GM18499 (cell line): ENCODE results near the gene JPT1.
"Not testable (repeated sequence)": the region's sequence is repeated elsewhere in the genome, so short reads cannot be mapped to it uniquely, and the experiment has no call there.

Source experiments
- ATAC-seq: cut with Tn5 transposase; IDR thresholded peaks from one replicate; pipeline ENCODE4 v1.9.1; 2021; ENCODE audit warnings: moderate number of reproducible peaks; ENCODE audit not compliant: insufficient read depth, unreplicated experiment

Gene JPT1, protein sequence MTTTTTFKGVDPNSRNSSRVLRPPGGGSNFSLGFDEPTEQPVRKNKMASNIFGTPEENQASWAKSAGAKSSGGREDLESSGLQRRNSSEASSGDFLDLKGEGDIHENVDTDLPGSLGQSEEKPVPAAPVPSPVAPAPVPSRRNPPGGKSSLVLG

DNA sequence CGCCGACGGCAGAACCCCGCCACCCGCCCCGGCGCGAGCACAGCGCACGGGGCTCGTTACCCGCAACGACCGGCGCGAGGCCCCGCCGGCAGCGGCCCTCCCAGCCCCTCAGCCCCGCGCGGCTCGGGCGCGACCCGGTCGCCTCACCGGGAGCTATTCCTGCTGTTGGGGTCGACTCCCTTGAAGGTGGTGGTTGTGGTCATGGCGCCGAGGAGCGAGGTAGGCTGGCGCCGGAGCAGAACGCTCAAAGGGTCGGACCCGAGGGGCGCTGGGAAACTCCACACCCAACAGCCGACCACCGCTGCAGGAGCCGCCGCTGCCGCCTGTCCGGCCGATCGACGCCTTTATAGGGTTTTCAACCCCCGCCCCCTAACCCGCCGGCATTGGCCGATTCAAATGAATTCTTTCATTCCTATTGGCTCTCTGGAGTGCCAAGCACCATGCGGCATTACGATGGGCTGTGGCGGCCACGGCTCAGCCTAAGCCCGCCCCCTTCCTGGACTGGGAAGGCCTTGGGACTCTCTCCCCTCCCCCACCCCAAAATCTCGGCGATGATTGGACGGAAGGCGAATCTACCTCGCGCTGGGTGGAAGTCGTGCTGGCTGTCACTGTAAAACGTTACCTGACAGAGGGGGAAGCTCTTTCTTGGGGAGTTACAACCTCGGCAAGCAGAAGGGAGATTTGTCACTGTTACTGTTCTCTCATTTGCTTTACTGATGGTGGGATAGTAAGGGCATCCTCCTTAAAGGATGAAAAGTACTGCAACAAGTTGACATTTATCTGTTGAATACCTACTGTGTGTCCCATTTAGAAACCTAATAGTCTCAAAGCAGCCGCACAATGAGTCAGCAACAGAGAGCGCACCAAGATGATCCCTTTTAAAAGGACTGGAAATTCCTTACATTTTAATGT lies at the start of gene JPT1:
JPT1 (minus strand) TSS at position 318 of the 912 bp plus-strand sequence; CDS start at position 203, 115 bp downstream.
- peak; percentile 65 for ATAC-seq

DNA sequence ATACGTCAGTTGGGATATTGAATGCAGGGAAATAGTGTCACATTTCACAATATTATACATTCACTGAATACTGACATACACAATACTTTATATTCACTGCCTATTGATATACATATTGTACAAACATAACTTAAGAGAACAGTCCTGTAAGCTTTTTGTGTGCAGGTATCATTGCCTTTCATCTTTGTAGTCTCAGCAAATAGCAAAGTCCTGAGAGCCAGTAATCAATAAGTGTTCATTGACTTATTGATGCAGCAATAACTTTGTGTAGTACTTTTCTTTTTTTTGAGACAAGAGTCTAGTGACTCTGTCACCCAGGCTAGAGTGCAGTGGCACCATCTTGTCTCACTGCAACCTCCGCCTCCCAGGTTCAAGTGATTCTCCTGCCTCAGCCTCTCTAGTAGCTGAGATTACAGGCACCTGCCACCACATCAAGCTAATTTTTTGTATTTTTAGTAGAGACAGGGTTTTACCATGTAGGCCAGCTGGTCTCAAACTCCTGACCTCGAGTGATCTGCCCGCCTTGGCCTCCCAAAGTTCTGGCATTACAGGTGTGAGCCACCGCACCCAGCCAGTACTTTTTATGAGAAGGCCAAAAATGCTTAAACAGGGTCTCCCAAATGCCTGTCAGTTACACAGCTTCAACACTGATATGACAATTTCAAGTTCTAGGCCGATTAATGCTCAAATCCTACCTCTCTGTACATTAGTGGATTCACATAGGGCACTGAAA lies 45.7 kb upstream of the JPT1 start:
- ATAC-seq: no peak

DNA sequence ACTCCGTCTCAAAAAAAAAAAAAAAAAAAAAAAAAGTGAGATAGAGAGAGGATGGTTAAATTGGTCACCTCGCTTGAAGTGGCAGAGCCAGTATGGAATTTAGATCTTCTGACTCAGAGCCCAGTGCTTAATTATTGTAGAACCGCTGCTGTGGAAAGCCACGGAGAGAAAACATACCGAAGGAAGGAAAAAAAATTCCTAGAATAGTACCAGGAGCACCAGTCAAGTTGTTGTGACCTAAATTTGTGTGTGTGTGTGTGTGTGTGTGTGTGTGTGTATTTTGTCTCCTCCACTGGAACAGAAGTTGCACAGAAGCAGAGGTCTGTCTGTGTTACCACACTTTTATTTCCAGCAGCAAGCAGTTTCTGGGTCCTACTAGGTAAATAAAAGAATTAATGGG lies 40.6 kb upstream of the JPT1 start:
- no peak for ATAC-seq

DNA sequence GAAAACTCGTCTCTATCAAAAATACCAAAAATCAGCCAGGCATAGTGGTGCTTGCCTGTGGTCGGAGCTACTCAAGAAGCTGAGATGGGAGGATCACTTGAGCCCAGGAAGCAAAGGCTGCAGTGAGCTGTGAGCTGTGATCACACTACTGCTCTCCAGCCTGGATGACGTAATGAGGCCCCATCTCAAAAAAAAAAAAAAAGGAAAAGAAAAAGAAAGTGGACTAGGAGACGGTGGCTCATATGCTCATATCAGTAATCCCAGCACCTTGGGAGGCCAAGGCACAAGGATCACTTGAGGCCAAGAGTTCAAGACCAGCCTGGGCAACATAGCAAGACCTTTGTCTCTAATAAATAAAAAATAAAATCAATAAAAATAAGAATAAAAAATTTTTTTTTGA lies 37.3 kb upstream of the JPT1 start:
- no peak for ATAC-seq

DNA sequence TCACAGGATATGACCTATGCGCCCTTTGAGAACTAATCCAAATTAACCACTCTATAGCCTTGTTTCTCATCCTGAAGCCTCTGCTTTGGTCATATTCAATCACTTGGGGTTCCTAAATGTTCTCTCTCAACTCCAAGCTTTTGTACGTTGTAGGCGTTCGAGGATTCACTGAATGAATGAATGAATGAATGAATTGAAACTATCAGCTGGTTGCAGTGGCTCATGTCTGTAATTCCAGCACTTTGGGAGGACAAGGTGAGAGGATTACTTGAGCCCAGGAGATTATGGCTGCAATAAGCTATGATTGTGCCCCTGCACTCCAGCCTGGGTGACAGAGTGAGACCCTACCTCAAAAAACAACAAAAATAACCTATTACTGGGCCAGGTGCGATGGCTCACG lies 34.3 kb upstream of the JPT1 start:
- ATAC-seq: no peak

DNA sequence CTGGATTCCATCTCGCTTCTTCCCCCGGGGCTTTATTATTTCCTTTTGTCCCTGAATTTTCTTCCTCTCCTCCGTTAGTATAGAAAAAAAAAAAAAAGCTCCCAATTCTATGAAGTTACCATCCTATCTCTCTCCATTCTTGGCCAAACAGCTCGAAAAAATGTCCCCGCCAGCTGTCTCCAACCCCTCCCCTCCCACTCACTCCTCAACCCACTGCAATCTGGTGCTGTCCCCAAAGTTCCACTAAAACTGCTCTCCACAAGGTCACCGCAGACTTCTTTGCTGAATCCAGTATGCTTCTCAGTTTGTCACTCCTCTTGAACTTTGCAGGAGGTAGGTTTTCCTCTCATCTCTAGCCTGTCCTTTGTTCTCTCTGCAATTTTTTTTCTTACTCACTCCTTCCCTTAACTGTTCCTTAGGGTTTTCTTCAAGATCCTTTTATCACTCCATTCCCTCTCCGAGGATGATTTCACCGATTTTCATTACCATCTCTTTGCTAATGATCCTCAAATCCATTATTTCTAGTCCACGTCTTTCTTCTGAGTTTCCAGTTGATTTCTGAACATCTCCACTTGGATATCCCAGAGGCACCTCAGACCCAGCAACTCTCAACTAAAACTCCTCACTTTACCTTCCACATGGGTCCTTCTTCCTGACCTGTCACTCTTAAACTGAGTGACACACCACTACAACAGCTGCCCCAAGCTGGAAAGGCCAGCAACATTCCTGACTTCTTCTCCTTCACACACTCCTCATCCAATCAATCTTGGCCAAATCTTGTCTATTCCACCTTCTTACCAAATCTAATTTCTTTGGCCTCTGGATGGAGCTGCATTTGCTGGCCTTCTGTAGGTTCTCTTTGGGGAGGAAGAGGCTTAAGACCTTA lies 29.9 kb upstream of the JPT1 start:
- ATAC-seq: no peak

DNA sequence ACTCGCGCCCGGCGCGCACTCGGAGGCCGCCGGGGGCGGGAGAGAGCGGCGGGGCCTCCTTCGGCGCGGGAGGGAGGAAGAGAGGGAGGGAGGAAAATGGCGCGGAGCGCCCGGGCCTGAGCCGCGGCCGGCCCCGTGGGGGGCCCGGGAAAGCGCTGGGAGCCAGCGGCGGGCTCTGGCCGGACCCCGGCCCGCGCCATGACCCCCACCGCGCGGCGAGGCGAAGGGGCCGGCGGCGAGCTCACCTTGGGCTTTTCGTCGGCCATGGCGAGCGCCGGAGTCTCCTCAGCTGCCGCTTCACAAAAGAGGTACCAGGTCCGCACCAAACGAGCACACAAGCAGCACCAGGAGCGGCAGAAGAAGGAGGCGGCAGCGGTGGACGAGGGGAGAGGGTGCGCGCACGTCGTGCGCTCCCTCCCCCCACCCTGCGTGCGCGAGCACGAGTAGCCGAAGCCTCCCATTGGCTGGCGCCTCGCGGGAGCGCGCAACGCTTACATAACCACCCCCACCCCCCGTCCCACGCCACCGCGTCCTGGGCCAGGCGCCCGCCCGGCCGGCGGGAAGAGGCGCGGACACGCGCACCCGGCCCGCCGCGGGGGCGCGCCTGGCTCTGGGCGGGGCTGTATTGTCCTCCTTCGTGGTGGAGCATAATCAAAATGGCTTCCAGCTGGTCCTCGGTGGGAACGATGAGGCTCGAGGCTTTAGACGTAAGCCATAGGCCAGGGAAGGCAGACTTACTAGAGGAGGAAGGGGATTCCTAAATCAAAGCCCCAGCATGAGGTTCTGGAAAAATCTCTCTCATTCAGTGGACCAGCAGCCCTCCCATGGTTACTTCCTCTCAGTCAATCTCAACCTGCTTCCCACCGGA lies 28.5 kb upstream of the JPT1 start, which contains the start of gene SUMO2:
SUMO2 (minus strand) TSS at position 391 of the 868 bp plus-strand sequence; CDS start at position 266, 125 bp downstream.
- ATAC-seq: peak; percentile 53

DNA sequence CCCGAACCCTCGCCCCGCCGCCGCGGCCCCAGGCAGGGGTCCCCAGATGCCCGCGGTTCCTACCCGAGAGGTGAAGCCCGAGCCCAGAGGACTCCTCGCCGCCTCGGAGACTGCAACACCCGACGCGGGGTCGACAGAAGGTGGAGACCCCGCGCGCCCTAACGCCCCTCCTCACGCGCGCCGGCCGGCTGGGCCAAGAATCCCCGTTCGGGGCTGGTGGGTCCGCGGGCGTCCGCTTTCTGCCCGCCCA lies 27.9 kb upstream of the JPT1 start:
- ATAC-seq: no peak

DNA sequence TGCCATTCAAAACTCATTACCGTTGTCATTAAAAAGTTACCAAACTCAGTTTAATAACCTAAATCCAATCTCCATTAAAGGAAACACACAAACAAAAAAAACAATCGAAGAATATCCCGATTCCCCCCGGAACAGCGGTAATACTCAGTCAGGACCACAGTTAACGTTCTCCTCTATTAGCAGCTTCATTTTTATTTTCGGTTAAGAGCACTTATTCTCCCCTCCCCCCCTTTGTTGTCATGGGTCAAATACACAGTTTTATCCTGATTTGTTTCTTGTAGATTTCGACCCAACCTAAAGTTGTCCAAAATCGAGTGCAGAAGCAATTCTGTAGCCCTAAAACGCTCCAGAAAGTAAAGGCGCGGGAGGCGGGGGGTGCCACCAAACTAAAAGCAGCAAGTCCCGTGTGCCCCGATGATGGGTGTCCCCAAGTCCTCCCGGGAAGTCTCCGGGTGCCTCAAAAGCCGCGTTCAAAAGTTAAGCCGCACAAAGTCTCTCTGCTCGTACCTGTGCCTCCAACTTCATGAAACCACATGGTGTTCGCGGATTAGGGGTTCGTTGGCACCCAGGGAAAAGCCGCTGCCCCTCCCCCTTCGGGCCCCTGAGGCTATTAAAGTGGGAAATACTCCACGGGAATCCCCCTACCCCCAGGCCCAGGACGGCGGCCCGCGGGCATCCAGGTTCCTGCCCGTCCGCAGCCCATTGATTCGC lies 27.5 kb upstream of the JPT1 start:
- no peak for ATAC-seq

DNA sequence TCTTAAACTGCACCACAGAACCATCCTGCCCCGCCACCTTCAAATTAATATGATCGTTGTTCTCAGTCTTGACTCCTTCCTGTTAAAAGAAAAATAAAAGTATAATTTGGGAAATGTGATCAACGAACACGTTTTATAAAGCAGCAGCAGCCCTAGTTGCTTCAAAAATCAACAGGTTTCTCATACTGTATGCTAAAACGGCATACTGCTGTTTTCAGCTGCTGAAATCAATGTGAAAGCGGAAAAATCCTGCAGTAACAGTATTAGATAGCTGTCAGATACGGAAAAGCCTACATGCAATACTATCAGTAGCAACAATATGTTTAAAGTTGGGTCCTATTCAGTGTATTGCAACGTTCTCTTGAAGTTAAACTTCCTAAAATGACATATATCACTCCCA lies 26.8 kb upstream of the JPT1 start:
- ATAC-seq: no peak

DNA sequence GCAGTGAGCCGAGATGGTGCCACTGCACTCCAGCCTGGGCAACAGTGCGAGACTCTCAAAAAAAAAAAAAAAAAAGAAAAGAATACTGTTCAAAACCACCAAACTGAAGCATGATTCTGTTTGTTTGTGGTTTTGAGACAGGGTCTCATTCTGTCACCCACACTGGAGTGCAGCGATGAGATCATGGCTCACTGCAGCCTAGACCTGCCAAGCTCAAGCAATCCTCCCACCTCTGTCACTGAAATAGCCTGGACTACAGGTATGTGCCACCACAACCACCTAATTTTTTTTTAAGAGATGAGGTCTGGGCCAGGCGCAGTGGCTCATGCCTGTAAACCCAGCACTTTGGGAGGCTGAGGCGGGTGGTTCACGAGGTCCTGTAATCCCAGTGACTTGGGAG lies 24.1 kb upstream of the JPT1 start:
- ATAC-seq: no peak

DNA sequence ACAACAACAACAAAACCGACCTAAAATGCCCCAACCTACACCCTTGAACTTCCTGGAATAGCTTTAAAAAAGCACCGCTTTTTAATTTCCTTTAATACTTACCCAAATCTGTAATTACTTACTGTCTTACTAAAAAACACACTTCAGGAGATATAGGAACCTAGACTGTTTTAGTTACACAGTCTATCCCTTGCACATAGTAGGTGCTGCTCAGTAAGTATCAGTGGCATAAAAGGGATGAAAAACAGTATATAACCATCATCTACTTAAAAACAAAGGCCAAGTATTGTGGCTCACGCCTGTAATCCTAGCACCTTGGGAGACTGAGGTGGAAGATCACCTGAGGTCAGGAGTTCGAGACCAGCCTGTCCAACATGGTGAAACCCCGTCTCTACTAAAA lies 22.3 kb upstream of the JPT1 start:
- no peak for ATAC-seq

DNA sequence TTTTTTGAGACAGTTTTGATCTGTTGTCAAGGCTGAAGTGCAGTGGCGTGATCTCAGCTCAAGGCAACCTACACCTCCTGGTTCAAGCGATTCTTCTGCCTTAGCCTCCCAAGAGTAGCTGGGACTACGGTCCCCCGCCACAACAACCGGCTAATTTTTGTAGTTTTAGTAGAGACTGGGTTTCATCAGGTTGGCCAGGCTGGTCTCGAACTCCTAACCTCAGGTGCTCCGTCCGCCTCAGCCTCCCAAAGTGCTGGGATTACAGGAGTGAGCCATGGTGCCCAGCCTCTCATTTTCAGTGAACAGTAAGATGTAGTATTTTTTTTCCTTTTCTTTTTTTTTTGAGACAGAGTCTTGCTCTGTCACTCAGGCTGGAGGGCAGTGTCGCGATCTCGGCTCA lies 20.7 kb upstream of the JPT1 start:
- ATAC-seq: no peak

DNA sequence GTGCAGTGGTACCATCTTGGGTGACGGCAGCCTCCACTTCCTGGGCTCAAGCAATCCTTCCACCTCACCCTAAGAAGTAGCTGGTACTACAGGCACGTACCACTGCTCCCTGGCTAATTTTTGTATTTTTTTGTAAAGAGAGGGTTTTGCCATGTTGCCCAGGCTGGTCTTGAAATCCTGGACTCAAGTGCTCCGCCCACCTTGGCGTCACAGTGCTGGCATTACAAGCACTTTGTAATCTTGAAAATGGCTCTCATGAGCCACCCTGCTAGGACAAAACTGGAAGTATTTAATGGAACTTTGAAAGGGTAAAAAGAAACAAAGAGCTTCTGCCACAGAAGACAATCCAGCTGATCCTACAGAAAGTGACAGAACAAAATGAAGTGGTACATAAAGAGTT lies 19.2 kb upstream of the JPT1 start:
- ATAC-seq: no peak

DNA sequence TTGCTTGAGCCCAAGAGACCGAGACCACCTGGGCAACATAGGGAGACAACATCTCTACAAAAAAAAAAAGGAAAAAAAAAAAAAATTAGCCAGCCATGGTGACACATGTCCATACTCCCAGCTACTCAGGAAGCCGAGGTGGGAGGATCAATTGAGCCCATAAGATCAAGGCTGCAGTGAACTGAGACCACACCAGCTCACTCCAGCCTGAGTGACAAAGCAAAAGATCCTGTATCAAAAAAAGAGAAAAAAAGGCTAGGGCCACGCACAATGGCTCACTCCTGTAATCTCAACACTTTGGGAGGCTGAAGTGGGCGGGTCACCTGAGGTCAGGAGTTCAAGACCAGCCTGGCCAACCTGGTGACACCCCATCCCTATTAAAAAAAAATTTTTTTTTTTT lies 14.7 kb upstream of the JPT1 start:
- no peak for ATAC-seq

DNA sequence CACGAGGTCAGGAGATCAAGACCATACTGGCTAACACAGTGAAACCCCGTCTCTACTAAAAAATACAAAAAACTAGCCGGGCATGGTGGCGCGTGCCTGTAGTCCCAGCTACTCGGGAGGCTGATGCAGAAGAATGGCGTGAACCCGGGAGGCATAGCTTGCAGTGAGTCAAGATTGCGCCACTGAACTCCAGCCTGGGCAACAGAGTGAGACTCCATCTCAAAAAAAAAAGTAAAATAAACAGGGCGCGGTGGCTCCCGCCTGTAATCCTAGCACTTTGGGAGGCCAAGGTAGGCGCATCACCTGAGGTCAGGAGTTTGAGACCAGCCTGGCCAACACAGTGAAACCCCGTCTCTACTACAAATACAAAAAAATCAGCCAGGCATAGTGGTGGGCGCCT lies 10.3 kb upstream of the JPT1 start:
- ATAC-seq: not testable (repeated sequence)

DNA sequence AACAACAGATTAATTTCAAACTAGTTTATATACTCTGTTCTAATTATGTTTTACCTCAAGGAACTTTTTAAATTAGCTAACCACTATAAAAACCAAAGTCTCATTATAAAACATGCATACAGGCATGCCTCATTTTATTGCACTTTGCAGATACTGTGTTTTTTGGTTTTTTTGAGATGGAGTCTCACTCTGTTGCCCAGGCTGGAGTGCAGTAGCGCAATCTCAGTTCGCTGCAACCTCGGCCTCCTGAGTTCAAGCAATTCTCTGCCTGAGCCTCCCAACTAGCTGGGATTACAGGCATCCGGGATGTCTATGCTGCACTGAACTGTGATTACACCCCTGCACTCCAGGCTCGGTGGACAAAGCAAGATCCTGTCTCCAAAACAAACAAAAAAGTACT lies 8.8 kb upstream of the JPT1 start:
- no peak for ATAC-seq

DNA sequence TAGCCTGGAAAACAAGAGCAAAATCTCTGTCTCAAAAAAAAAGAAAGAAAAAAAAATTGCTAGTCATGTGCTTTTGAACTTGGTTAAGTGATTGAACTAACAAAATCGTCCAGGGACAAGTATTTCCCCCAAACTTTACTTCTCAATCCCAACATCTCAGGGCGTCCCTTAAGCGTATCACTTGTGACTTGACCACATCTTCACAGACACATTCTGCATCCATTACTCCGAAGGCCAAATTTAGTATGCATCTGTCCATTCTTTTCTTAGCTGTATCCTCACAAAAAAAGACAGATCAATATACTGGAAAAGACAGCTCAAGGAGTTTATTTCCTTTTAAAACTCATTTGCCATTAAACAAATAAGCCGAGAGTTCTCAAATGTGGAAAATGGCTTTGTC lies 5.9 kb upstream of the JPT1 start:
- ATAC-seq: no peak
